ENCODE data around the gene ZNF300.
"Not testable (repeated sequence)": the region's sequence is repeated elsewhere in the genome, so short reads cannot be mapped to it uniquely, and the experiment has no call there.

ZNF300 gene

DNA sequence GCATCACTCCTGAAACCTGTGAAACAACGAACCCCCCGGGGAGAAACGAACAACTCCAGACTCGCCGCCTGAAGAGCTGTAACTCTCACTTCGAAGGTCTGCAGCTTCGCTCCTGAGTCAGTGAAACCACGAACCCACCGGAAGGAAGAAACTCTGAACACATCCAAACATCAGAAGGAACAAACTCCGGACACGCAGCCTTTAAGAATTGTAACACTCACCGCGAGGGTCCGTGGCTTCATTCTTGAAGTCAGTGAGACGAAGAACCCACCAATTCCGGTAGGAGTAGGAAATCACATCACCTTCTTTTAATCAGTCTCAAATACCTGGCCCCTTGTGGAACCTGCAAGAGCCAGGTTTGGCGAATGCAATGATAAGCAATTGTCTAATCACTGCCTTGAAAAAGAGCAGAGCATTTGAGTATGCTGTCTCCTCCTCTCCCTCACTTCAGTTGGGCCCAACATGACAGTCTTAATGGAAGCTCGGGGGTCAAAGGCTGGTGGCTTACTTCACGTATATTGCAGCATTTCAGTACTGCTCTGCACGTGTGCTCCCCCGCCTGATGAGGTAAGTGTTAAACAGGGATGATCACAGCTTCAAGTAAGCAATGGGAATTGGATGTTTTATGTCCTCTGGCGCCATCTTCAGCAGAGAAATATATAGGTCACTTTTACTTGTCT is 58.0 kb downstream of the ZNF300 start:
- no peak overlapping the region for H3K4me3 ChIP-seq (ENCODE audit: low read depth, low read length)
- DNase-seq (ENCODE audit: low read depth), result peak; percentile 81
- TF ChIP-seq, protein P1, sequence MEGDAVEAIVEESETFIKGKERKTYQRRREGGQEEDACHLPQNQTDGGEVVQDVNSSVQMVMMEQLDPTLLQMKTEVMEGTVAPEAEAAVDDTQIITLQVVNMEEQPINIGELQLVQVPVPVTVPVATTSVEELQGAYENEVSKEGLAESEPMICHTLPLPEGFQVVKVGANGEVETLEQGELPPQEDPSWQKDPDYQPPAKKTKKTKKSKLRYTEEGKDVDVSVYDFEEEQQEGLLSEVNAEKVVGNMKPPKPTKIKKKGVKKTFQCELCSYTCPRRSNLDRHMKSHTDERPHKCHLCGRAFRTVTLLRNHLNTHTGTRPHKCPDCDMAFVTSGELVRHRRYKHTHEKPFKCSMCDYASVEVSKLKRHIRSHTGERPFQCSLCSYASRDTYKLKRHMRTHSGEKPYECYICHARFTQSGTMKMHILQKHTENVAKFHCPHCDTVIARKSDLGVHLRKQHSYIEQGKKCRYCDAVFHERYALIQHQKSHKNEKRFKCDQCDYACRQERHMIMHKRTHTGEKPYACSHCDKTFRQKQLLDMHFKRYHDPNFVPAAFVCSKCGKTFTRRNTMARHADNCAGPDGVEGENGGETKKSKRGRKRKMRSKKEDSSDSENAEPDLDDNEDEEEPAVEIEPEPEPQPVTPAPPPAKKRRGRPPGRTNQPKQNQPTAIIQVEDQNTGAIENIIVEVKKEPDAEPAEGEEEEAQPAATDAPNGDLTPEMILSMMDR (IDR thresholded peaks at IDR 0.05; ENCODE audit: control insufficient read depth, extremely low read depth, insufficient read depth), result peak; percentile 84

DNA sequence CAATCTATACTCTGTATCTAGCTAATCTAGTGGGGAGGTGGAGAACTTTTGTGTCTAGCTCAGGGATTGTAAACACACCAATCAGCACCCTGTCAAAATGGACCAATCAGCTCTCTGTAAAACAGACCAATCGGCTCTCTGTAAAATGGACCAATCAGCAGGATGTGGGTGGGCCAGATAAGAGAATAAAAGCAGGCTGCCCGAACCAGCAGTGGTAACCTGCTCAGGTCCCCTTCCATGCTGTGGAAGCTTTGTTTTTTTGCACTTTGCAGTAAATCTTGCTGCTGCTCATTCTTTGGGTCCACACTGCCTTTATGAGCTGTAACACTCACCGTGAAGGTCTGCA is 58.5 kb downstream of the ZNF300 start, which contains the start of gene IRGM:
Gene IRGM, plus strand, starts transcription at position 214 of the 346 bp plus-strand sequence. CDS start 1,603 bp downstream, outside the sequence.
- not testable (repeated sequence) for DNase-seq (ENCODE audit: low read depth)

DNA sequence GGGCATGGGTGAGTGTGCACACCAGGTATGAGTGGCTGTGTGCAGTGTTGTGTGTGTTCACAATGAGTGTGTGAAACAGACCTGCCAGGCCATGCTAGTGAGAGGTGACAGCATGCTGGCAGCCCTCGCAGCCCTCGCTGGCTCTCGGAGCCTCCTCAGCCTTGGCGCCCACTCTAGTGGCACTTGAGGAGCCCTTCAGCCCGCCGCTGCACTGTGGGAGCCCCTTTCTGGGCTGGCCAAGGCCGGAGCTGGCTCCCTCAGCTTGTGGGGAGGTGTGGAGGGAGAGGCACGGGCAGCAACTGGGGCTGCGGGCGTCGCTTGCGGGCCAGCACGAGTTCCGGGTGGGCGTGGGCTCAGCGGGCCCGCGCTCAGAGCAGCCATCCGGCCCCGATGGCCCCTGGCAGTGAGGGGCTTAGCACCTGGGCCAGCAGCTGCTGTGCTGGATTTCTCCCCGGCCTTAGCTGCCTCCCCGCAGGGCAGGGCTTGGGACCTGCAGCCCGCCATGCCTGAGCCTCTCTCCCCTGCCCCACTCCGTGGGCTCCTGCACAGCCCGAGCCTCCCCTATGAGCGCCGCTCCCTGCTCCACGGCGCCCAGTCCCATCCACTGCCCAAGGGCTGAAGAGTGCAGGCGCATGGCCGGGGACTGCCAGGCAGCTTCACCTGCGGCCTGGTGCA is 59.5 kb downstream of the ZNF300 start:
- not testable (repeated sequence) for DNase-seq (ENCODE audit: low read depth)

More for the DNA sequence above, 58.5 kb downstream of the ZNF300 start, which contains the start of gene IRGM:
- not testable (repeated sequence) for H3K4me3 ChIP-seq (ENCODE audit: low read depth, low read length)

More for the DNA sequence above, 59.5 kb downstream of the ZNF300 start:
- not testable (repeated sequence) for H3K4me3 ChIP-seq (ENCODE audit: low read depth, low read length)
